ENCODE data around the gene PSORS1C2.

The PSORS1C2 gene

DNA sequence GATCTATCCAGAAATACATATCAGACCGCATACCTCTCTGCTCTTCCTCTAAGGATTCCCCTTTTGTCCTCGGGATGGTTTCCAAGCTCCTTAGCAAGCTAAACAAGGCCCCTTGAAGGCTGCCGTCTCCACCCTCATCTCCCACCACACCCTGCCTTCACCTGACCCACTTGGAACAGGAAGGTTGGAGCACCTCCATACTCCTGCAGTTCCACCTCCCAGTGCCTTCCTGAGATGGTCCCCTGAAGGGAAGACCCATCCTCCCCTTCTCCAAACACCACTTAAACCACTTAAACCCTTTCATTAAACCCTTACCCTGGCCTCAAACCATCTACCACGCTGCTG, 40.1 kb upstream of the PSORS1C2 start:
- TF ChIP-seq CEBPB (IDR thresholded peaks at IDR 0.05), result no peak
- TF ChIP-seq RAD21 (IDR thresholded peaks at IDR 0.05; ENCODE audit: low read depth), result no peak
- TF ChIP-seq EP300 (IDR thresholded peaks at IDR 0.05; ENCODE audit: borderline replicate concordance), result no peak
- TF ChIP-seq CREB1 (IDR thresholded peaks at IDR 0.05; ENCODE audit: low read depth), result no peak
- no peak for TF ChIP-seq YY1 (IDR thresholded peaks at IDR 0.05; ENCODE audit: low read depth)
- no peak for TF ChIP-seq NFIC (IDR thresholded peaks at IDR 0.05)
- no peak for TF ChIP-seq ZBTB7A (IDR thresholded peaks at IDR 0.05; ENCODE audit: low read depth)
- TF ChIP-seq USF1 (IDR thresholded peaks at IDR 0.05), result no peak
- TF ChIP-seq FOXM1 (IDR thresholded peaks at IDR 0.05; ENCODE audit: borderline replicate concordance, low read depth), result no peak
- no peak for TF ChIP-seq REST (IDR thresholded peaks at IDR 0.05; ENCODE audit: low read depth)
- no peak for TF ChIP-seq EGR1 (IDR thresholded peaks at IDR 0.05)
- no peak for TF ChIP-seq TEAD4 (IDR thresholded peaks at IDR 0.05)
- TF ChIP-seq TCF12 (IDR thresholded peaks at IDR 0.05; ENCODE audit: low read depth), result no peak
- TF ChIP-seq MAX (IDR thresholded peaks at IDR 0.05), result no peak
- TF ChIP-seq TAF1 (IDR thresholded peaks at IDR 0.05; ENCODE audit: low read depth), result no peak

- no peak for TF ChIP-seq ZBTB7A (IDR thresholded peaks at IDR 0.05; ENCODE audit: low read depth)
- TF ChIP-seq EGR1 (IDR thresholded peaks at IDR 0.05), result no peak
- no peak for TF ChIP-seq NFIC (IDR thresholded peaks at IDR 0.05)
- TF ChIP-seq CEBPB (IDR thresholded peaks at IDR 0.05), result no peak
- TF ChIP-seq RAD21 (IDR thresholded peaks at IDR 0.05; ENCODE audit: low read depth), result no peak
- no peak for TF ChIP-seq MAX (IDR thresholded peaks at IDR 0.05)
- no peak for TF ChIP-seq YY1 (IDR thresholded peaks at IDR 0.05; ENCODE audit: low read depth)
- TF ChIP-seq FOXM1 (IDR thresholded peaks at IDR 0.05; ENCODE audit: borderline replicate concordance, low read depth), result no peak
- TF ChIP-seq EP300 (IDR thresholded peaks at IDR 0.05; ENCODE audit: borderline replicate concordance), result no peak
- TF ChIP-seq TEAD4 (IDR thresholded peaks at IDR 0.05), result no peak
- no peak for TF ChIP-seq TCF12 (IDR thresholded peaks at IDR 0.05; ENCODE audit: low read depth)
- TF ChIP-seq USF1 (IDR thresholded peaks at IDR 0.05), result no peak
- no peak for TF ChIP-seq TAF1 (IDR thresholded peaks at IDR 0.05; ENCODE audit: low read depth)
- no peak for TF ChIP-seq CREB1 (IDR thresholded peaks at IDR 0.05; ENCODE audit: low read depth)
These were observed 39.5 kb upstream of the PSORS1C2 start for GRCh38 chr6:31178143-31179041.

GRCh38 chr6:31175971-31176370, 37.1 kb upstream of the PSORS1C2 start:
- no peak for TF ChIP-seq TEAD4 (IDR thresholded peaks at IDR 0.05)
- no peak for TF ChIP-seq MAX (IDR thresholded peaks at IDR 0.05)

DNA sequence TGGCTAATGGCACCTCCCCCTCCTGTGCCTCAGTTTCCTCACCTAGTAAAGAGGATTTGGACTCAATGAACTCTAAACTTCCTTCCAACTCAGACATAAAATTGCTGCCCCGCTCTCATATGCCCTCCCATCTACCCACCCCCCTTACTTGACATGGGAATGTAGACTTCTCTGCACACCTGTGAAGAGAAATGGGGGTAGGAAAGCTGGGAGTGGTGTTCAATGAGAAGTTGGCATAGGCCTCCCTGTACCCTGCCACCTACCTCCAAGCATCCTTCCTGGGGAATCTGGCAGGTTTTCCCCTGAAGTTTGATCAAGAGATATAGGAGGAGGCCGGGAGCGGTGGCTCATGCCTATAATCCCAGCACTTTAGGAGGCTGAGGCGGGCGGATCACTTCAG, 35.5 kb upstream of the PSORS1C2 start:
- TF ChIP-seq REST (IDR thresholded peaks at IDR 0.05; ENCODE audit: low read depth) (no peak), NFIC (IDR thresholded peaks at IDR 0.05) (no peak), YY1 (IDR thresholded peaks at IDR 0.05; ENCODE audit: low read depth) (no peak), FOXM1 (IDR thresholded peaks at IDR 0.05; ENCODE audit: borderline replicate concordance, low read depth) (no peak)

GRCh38 chr6:31173406-31173805, 34.5 kb upstream of the PSORS1C2 start:
- TF ChIP-seq TAF1 (IDR thresholded peaks at IDR 0.05; ENCODE audit: low read depth), result no peak
- no peak for TF ChIP-seq TCF12 (IDR thresholded peaks at IDR 0.05; ENCODE audit: low read depth)
- TF ChIP-seq YY1 (IDR thresholded peaks at IDR 0.05; ENCODE audit: low read depth), result no peak
- TF ChIP-seq RAD21 (IDR thresholded peaks at IDR 0.05; ENCODE audit: low read depth), result no peak
- no peak for TF ChIP-seq CEBPB (IDR thresholded peaks at IDR 0.05)
- TF ChIP-seq TEAD4 (IDR thresholded peaks at IDR 0.05), result no peak
- TF ChIP-seq EP300 (IDR thresholded peaks at IDR 0.05; ENCODE audit: borderline replicate concordance), result no peak
- TF ChIP-seq NFIC (IDR thresholded peaks at IDR 0.05), result no peak
- no peak for TF ChIP-seq EGR1 (IDR thresholded peaks at IDR 0.05)
- no peak for TF ChIP-seq FOXM1 (IDR thresholded peaks at IDR 0.05; ENCODE audit: borderline replicate concordance, low read depth)
- no peak for TF ChIP-seq CREB1 (IDR thresholded peaks at IDR 0.05; ENCODE audit: low read depth)
- no peak for TF ChIP-seq ZBTB7A (IDR thresholded peaks at IDR 0.05; ENCODE audit: low read depth)
- no peak for TF ChIP-seq REST (IDR thresholded peaks at IDR 0.05; ENCODE audit: low read depth)
- no peak for TF ChIP-seq USF1 (IDR thresholded peaks at IDR 0.05)
- TF ChIP-seq MAX (IDR thresholded peaks at IDR 0.05), result no peak

Data from Ishikawa (cell line).